Fibroblast of villous mesenchyme (primary cell): ENCODE data around the gene SULT4A1. TPM values are rescaled to one million over a fixed set of nuclear protein-coding genes. Genes with fewer than 3 reads are reported as not detected.

Experiments used
- DNase-seq: peaks from one replicate; pipeline ENCODE4 v3.0.0-alpha.2; 2010; ENCODE audit warnings: low read depth
- H3K4me3 ChIP-seq: 2 replicates; pipeline ENCODE4 v1.5.1; 2011; ENCODE audit warnings: low read depth, mild to moderate bottlenecking, low read length
- CTCF ChIP-seq: IDR thresholded peaks from 2 replicates; pipeline ENCODE4 v1.5.1; 2012; ENCODE audit warnings: low read depth, mild to moderate bottlenecking, low read length; ENCODE audit not compliant: insufficient read depth
- total RNA-seq: library from RNA; depleted of rRNA; stranded (reverse); fragments of >200 nt; gene quantifications from 2 replicates; pipeline ENCODE4 v1.2.3, GENCODE V29; 2012

SULT4A1 gene
- total RNA-seq, 1 donor: not detected

GRCh38 chr22:43824724-43825420 lies 37.4 kb downstream of the SULT4A1 start:
- no peak for TF ChIP-seq CTCF
- H3K4me3 ChIP-seq: no peak overlapping the region
- DNase-seq: no peak

GRCh38 chr22:43823911-43824665 lies 38.2 kb downstream of the SULT4A1 start:
- no peak for TF ChIP-seq CTCF
- no peak overlapping the region for H3K4me3 ChIP-seq
- no peak for DNase-seq

GRCh38 chr22:43823353-43823908 lies 38.9 kb downstream of the SULT4A1 start:
- TF ChIP-seq CTCF: no peak
- no peak overlapping the region for H3K4me3 ChIP-seq
- DNase-seq: no peak

- H3K4me3 ChIP-seq: no peak overlapping the region
- TF ChIP-seq CTCF: no peak
- no peak for DNase-seq
Measured at GRCh38 chr22:43821606-43822425, 40.5 kb downstream of the SULT4A1 start.

- DNase-seq: no peak
- no peak for TF ChIP-seq CTCF
- no peak overlapping the region for H3K4me3 ChIP-seq
Measured at GRCh38 chr22:43820651-43821305, 41.5 kb downstream of the SULT4A1 start.
